NCI-H69 (cell line): ENCODE measurements around the gene APBB2.
"Not testable (repeated sequence)": the region's sequence is repeated elsewhere in the genome, so short reads cannot be mapped to it uniquely, and the experiment has no call there.

Experiments
- DNase-seq: peaks from one replicate; lab custom pipeline; 2025; lab: John Stamatoyannopoulos, UW

The APBB2 gene

GRCh38 chr4:41156574-41156973 is 57.8 kb downstream of the APBB2 start:
- no peak for DNase-seq

GRCh38 chr4:41155194-41155830 is 59.0 kb downstream of the APBB2 start:
- no peak for DNase-seq

GRCh38 chr4:41154814-41155177 is 59.5 kb downstream of the APBB2 start:
- DNase-seq: no peak

GRCh38 chr4:41154010-41154813 is 60.1 kb downstream of the APBB2 start:
- no peak for DNase-seq

GRCh38 chr4:41150401-41150800 is 63.9 kb downstream of the APBB2 start:
- DNase-seq: no peak

- DNase-seq: not testable (repeated sequence)
These were observed 64.8 kb downstream of the APBB2 start for GRCh38 chr4:41149568-41149967.

GRCh38 chr4:41148931-41149330 is 65.4 kb downstream of the APBB2 start:
- DNase-seq: no peak

- DNase-seq: no peak
These were observed 66.0 kb downstream of the APBB2 start for GRCh38 chr4:41148292-41148691.

GRCh38 chr4:41147570-41147969 is 66.8 kb downstream of the APBB2 start:
- DNase-seq: not testable (repeated sequence)

- peak; percentile 30 for DNase-seq
These were observed 67.4 kb downstream of the APBB2 start for GRCh38 chr4:41146716-41147506.

- DNase-seq: peak; percentile 6
These were observed 68.1 kb downstream of the APBB2 start for GRCh38 chr4:41146196-41146595.

- DNase-seq: peak; percentile 24
These were observed 68.7 kb downstream of the APBB2 start for GRCh38 chr4:41145571-41146078.

- peak; percentile 65 for DNase-seq
These were observed 69.5 kb downstream of the APBB2 start for GRCh38 chr4:41144812-41145211.

- no peak for DNase-seq
These were observed 70.3 kb downstream of the APBB2 start for GRCh38 chr4:41144040-41144379.

- peak; percentile 7 for DNase-seq
These were observed 70.9 kb downstream of the APBB2 start for GRCh38 chr4:41143311-41144039.

- DNase-seq: no peak
These were observed 71.7 kb downstream of the APBB2 start for GRCh38 chr4:41142376-41143310.

- DNase-seq: no peak
These were observed 72.4 kb downstream of the APBB2 start for GRCh38 chr4:41141900-41142299.

GRCh38 chr4:41140410-41140809 is 73.9 kb downstream of the APBB2 start:
- peak; percentile 18 for DNase-seq

GRCh38 chr4:41137879-41138278 is 76.5 kb downstream of the APBB2 start:
- no peak for DNase-seq

GRCh38 chr4:41136456-41136855 is 77.9 kb downstream of the APBB2 start:
- no peak for DNase-seq

- DNase-seq: peak; percentile 4
These were observed 78.5 kb downstream of the APBB2 start for GRCh38 chr4:41135801-41136200.
